Measurements from ENCODE around the gene INTS2.
A peak's percentile ranks its signal among the peaks of the same experiment; 100 is the strongest.
"Not testable (repeated sequence)": the region's sequence is repeated elsewhere in the genome, so short reads cannot be mapped to it uniquely, and the experiment has no call there.

Gene INTS2

GRCh38 chr17:61825448-61826137 lies 102.2 kb downstream of the INTS2 start:
- no peak for DNase-seq (ENCODE audit: low read depth in 1 of 2, low spot score in 1 of 2)
- TF ChIP-seq JUND (IDR thresholded peaks at IDR 0.05; ENCODE audit: low read depth): no peak
- in situ Hi-C loops (cut with HindIII; ENCODE audit: low pct_unique_long_range_greater_than_20kb, low sequenced_read_pairs): no loop called here

- in situ Hi-C loops (cut with HindIII; ENCODE audit: low pct_unique_long_range_greater_than_20kb, low sequenced_read_pairs): no loop called here
- TF ChIP-seq JUND (IDR thresholded peaks at IDR 0.05; ENCODE audit: low read depth): no peak
- no peak for DNase-seq (ENCODE audit: low read depth in 1 of 2, low spot score in 1 of 2)
Observed at GRCh38 chr17:61822326-61823285, 105.2 kb downstream of the INTS2 start.

- in situ Hi-C loops (cut with HindIII; ENCODE audit: low pct_unique_long_range_greater_than_20kb, low sequenced_read_pairs): no loop called here
- no peak for DNase-seq (ENCODE audit: low read depth in 1 of 2, low spot score in 1 of 2)
- TF ChIP-seq JUND (IDR thresholded peaks at IDR 0.05; ENCODE audit: low read depth): no peak
Observed at GRCh38 chr17:61821655-61822054, 106.1 kb downstream of the INTS2 start.

- DNase-seq (ENCODE audit: low read depth in 1 of 2, low spot score in 1 of 2); in situ Hi-C loops (cut with HindIII; ENCODE audit: low pct_unique_long_range_greater_than_20kb, low sequenced_read_pairs): not testable (repeated sequence)
Observed at GRCh38 chr17:61819265-61819664, 108.5 kb downstream of the INTS2 start.

- no peak for TF ChIP-seq JUND (IDR thresholded peaks at IDR 0.05; ENCODE audit: low read depth)
- DNase-seq (ENCODE audit: low read depth in 1 of 2, low spot score in 1 of 2): no peak
- in situ Hi-C loops (cut with HindIII; ENCODE audit: low pct_unique_long_range_greater_than_20kb, low sequenced_read_pairs): no loop called here
Observed at GRCh38 chr17:61818225-61818624, 109.6 kb downstream of the INTS2 start.

GRCh38 chr17:61817452-61817851 lies 110.3 kb downstream of the INTS2 start:
- no peak for DNase-seq (ENCODE audit: low read depth in 1 of 2, low spot score in 1 of 2)
- in situ Hi-C loops (cut with HindIII; ENCODE audit: low pct_unique_long_range_greater_than_20kb, low sequenced_read_pairs): no loop called here
- TF ChIP-seq JUND (IDR thresholded peaks at IDR 0.05; ENCODE audit: low read depth): no peak

- no peak for TF ChIP-seq JUND (IDR thresholded peaks at IDR 0.05; ENCODE audit: low read depth)
- no peak for DNase-seq (ENCODE audit: low read depth in 1 of 2, low spot score in 1 of 2)
- in situ Hi-C loops (cut with HindIII; ENCODE audit: low pct_unique_long_range_greater_than_20kb, low sequenced_read_pairs): no loop called here
Observed at GRCh38 chr17:61816538-61816937, 111.2 kb downstream of the INTS2 start.

- peak in 1 of 2 experiments; percentile 4 for DNase-seq (ENCODE audit: low read depth in 1 of 2, low spot score in 1 of 2)
- in situ Hi-C loops (cut with HindIII; ENCODE audit: low pct_unique_long_range_greater_than_20kb, low sequenced_read_pairs): no loop called here
- no peak for TF ChIP-seq JUND (IDR thresholded peaks at IDR 0.05; ENCODE audit: low read depth)
Observed at GRCh38 chr17:61815863-61816503, 111.8 kb downstream of the INTS2 start.
